Neural cell (in vitro differentiated cells): Measurements from ENCODE around the gene ZNF418. TPM values are rescaled to one million over a fixed set of nuclear protein-coding genes. Genes with fewer than 3 reads are reported as not detected.
"Not testable (repeated sequence)": the region's sequence is repeated elsewhere in the genome, so short reads cannot be mapped to it uniquely, and the experiment has no call there.

Experiments
- H2AFZ ChIP-seq: fragments of 200-600, 300-800 bp; sonication (generic), shearing (Covaris generic); 2 replicates; pipeline ENCODE4 v1.6.0; 2014; ENCODE audit warnings: low read depth, mild to moderate bottlenecking, antibody characterized with exemption, low read length, moderate library complexity
- H3F3A ChIP-seq: fragments of 200-600 bp; shearing (Covaris generic); 2 replicates; pipeline ENCODE4 v1.6.1; 2016; ENCODE audit warnings: mild to moderate bottlenecking, moderate library complexity, mixed read lengths, antibody characterized with exemption, low read length; ENCODE audit not compliant: insufficient read depth, poor library complexity, severe bottlenecking
- H3K27ac ChIP-seq: fragments of 200-600, 300-800 bp; sonication (generic), shearing (Covaris generic); 2 replicates; pipeline ENCODE4 v1.5.1; 2014; ENCODE audit warnings: mild to moderate bottlenecking, low read length, moderate library complexity
- H3K27me3 ChIP-seq: fragments of 300-800, 200-600 bp; sonication (generic), shearing (Covaris generic); 2 replicates; pipeline ENCODE4 v1.6.0; 2014; ENCODE audit warnings: mild to moderate bottlenecking, low read depth, low read length, moderate library complexity; ENCODE audit not compliant: insufficient read depth
- H3K36me3 ChIP-seq: fragments of 300-800, 200-600 bp; sonication (generic), shearing (Covaris generic); 2 replicates; pipeline ENCODE4 v1.5.1; 2014; ENCODE audit warnings: mild to moderate bottlenecking, antibody characterized with exemption, low read length, moderate library complexity; ENCODE audit not compliant: insufficient read depth
- H3K4me2 ChIP-seq: fragments of 300-800, 200-600 bp; sonication (generic), shearing (Covaris generic); 2 replicates; pipeline ENCODE4 v1.6.0; 2014; ENCODE audit warnings: mild to moderate bottlenecking, low read length
- H3K4me3 ChIP-seq: fragments of 300-800, 200-600 bp; sonication (generic), shearing (Covaris generic); 2 replicates; pipeline ENCODE4 v1.5.1; 2014; ENCODE audit warnings: mild to moderate bottlenecking, low read length, moderate library complexity
- H3K79me2 ChIP-seq: fragments of 200-600 bp; shearing (Covaris generic); replicated peaks from 2 replicates; pipeline ENCODE4 v1.6.0; 2014; ENCODE audit warnings: mild to moderate bottlenecking, low read length, moderate library complexity; ENCODE audit not compliant: insufficient read depth
- H3K9ac ChIP-seq: fragments of 300-800, 200-600 bp; sonication (generic), shearing (Covaris generic); 2 replicates; pipeline ENCODE4 v1.6.1; 2016; ENCODE audit warnings: mild to moderate bottlenecking, low read length, mixed read lengths
- H3K9me2 ChIP-seq: fragments of 200-600 bp; shearing (Covaris generic); 2 replicates; pipeline ENCODE4 v1.6.1; 2016; ENCODE audit warnings: mild to moderate bottlenecking, low read length, mixed read lengths; ENCODE audit not compliant: insufficient read depth
- H3K9me3 ChIP-seq: fragments of 200-600, 300-800 bp; sonication (generic), shearing (Covaris generic); 2 replicates; pipeline ENCODE4 v1.6.1; 2016; ENCODE audit warnings: mild to moderate bottlenecking, mixed run types, low read length, moderate library complexity, mixed read lengths
- H4K20me1 ChIP-seq: fragments of 200-600 bp; shearing (Covaris generic); 2 replicates; pipeline ENCODE4 v1.6.1; 2016; ENCODE audit warnings: mild to moderate bottlenecking, mixed run types; ENCODE audit not compliant: insufficient read depth
- EP300 ChIP-seq: fragments of 450-650 bp; conservative IDR thresholded peaks from 2 replicates; pipeline ENCODE4 v1.6.1; 2014; ENCODE audit warnings: antibody characterized with exemption, mild to moderate bottlenecking, moderate library complexity; ENCODE audit not compliant: poor library complexity, severe bottlenecking
- EZH2 ChIP-seq: fragments of 200-600, 300-800 bp; shearing (Covaris generic), sonication (generic); IDR thresholded peaks from 2 replicates; pipeline ENCODE4 v1.6.1; 2014; ENCODE audit warnings: antibody characterized with exemption, low read length, borderline replicate concordance, mild to moderate bottlenecking; ENCODE audit not compliant: insufficient read depth, poor library complexity, severe bottlenecking
- MXI1 ChIP-seq: fragments of 450-650 bp; conservative IDR thresholded peaks from 2 replicates; pipeline ENCODE4 v1.6.1; 2014; ENCODE audit warnings: antibody characterized with exemption, mild to moderate bottlenecking; ENCODE audit not compliant: poor library complexity, severe bottlenecking
- POLR2AphosphoS5 ChIP-seq: IDR thresholded peaks from 2 replicates; pipeline ENCODE4 v1.6.1; 2012
- RAD21 ChIP-seq: fragments of 450-650 bp; conservative IDR thresholded peaks from 2 replicates; pipeline ENCODE4 v1.6.1; 2014; ENCODE audit warnings: antibody characterized with exemption, mild to moderate bottlenecking, moderate library complexity
- SMC3 ChIP-seq: fragments of 450-650 bp; conservative IDR thresholded peaks from 2 replicates; pipeline ENCODE4 v1.6.1; 2014; ENCODE audit warnings: antibody characterized with exemption, mild to moderate bottlenecking, moderate library complexity; ENCODE audit not compliant: poor library complexity
- TAF1 ChIP-seq: IDR thresholded peaks from 2 replicates; pipeline ENCODE4 v1.6.1; 2012; ENCODE audit warnings: low read depth
- polyA plus RNA-seq: library from polyadenylated mRNA; depleted of rRNA; stranded (reverse); fragments of >200 nt; gene quantifications from 2 replicates; pipeline ENCODE4 v1.2.3, GENCODE V29; 2014
- TF ChIP-seq, protein P1 (sequence below): IDR thresholded peaks from 2 replicates; pipeline ENCODE4 v1.6.1; 2012; ENCODE audit warnings: borderline replicate concordance
- TF ChIP-seq, protein P2 (sequence below): fragments of 450-650 bp; IDR thresholded peaks from 2 replicates; pipeline ENCODE4 v1.5.1; 2014; ENCODE audit warnings: antibody characterized with exemption, mild to moderate bottlenecking, moderate library complexity; ENCODE audit not compliant: poor library complexity, severe bottlenecking

Gene ZNF418
- polyA plus RNA-seq, 1 donor from 2014 or later, result 27.6 TPM

DNA sequence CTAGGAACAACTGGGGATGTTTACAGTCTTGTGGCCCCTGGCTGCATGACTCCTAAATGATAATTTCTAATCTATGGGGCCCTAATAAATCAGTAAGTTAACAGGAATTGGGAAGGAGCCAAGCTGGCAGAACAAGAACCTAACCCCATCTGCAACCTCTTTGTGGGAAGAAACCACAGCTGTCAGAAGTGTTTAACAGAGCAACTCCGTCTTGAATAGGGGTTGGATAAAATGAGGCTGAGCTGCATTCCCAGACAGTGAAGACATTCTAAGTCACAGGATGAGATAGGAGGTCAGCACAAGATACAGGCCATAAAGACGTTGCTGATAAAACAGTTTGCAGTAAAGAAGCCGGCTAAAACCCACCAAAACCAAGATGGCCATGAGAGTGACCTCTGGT lies 44.5 kb downstream of the ZNF418 start:
- not testable (repeated sequence) for H3K4me2 ChIP-seq, H3K9me3 ChIP-seq, H3K9ac ChIP-seq, H3K9me2 ChIP-seq, H3K4me3 ChIP-seq, H3K27me3 ChIP-seq, H3K36me3 ChIP-seq, H4K20me1 ChIP-seq, H3F3A ChIP-seq, H2AFZ ChIP-seq, H3K27ac ChIP-seq
- peaks cover 11% of the 10 kb centered on the region for H3K79me2 ChIP-seq

DNA sequence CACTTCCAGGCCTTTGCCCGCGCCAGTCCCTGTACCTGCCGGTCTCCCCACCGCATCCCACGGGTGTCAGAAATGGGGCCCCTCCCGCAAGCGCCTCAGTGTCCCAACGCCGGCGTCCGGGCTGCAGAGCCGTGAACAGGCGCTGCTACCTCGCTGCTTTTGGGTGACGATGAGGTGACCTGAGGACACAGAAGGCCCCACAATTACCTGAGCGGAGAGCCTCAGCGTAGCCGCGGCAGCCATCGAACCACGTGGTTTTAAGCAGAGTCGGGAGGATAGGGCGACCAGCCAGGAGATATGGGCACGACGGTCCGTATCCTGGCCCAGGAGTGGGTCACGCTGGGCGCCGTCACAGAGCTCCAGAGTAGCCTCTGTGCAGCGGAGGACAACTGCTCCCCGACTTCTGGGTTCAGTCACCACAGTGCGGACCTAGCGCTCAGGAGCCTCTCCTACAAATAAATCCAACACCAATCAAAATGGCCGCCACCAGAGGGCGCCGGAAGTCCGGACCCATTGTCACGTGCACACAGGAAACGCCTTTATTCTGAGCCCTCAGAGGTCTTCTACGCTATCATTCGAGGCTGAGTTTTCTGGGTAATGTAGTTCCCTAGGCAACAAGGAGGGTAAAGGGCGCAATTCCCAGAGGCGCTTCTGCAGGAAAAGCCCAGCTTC lies 46.5 kb downstream of the ZNF418 start, which contains the start of gene ZNF814:
ZNF814 (minus strand) TSS at position 478 of the 672 bp plus-strand sequence; CDS start at position 243, 235 bp downstream.
- H3K27me3 ChIP-seq, result no peaks in the 10 kb centered on the region
- no peaks in the 10 kb centered on the region for H4K20me1 ChIP-seq
- H3F3A ChIP-seq, result no peaks in the 10 kb centered on the region
- H3K9me3 ChIP-seq, result no peaks in the 10 kb centered on the region
- TF ChIP-seq RAD21 (peak; percentile 53), EZH2 (no peak), POLR2AphosphoS5 (peak; percentile 84), TAF1 (peak; percentile 82), EP300 (peak; percentile 14), MXI1 (peak; percentile 99), SMC3 (peak; percentile 72)
- TF ChIP-seq, protein P1, sequence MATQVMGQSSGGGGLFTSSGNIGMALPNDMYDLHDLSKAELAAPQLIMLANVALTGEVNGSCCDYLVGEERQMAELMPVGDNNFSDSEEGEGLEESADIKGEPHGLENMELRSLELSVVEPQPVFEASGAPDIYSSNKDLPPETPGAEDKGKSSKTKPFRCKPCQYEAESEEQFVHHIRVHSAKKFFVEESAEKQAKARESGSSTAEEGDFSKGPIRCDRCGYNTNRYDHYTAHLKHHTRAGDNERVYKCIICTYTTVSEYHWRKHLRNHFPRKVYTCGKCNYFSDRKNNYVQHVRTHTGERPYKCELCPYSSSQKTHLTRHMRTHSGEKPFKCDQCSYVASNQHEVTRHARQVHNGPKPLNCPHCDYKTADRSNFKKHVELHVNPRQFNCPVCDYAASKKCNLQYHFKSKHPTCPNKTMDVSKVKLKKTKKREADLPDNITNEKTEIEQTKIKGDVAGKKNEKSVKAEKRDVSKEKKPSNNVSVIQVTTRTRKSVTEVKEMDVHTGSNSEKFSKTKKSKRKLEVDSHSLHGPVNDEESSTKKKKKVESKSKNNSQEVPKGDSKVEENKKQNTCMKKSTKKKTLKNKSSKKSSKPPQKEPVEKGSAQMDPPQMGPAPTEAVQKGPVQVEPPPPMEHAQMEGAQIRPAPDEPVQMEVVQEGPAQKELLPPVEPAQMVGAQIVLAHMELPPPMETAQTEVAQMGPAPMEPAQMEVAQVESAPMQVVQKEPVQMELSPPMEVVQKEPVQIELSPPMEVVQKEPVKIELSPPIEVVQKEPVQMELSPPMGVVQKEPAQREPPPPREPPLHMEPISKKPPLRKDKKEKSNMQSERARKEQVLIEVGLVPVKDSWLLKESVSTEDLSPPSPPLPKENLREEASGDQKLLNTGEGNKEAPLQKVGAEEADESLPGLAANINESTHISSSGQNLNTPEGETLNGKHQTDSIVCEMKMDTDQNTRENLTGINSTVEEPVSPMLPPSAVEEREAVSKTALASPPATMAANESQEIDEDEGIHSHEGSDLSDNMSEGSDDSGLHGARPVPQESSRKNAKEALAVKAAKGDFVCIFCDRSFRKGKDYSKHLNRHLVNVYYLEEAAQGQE, result peak; percentile 72
- TF ChIP-seq, protein P2, sequence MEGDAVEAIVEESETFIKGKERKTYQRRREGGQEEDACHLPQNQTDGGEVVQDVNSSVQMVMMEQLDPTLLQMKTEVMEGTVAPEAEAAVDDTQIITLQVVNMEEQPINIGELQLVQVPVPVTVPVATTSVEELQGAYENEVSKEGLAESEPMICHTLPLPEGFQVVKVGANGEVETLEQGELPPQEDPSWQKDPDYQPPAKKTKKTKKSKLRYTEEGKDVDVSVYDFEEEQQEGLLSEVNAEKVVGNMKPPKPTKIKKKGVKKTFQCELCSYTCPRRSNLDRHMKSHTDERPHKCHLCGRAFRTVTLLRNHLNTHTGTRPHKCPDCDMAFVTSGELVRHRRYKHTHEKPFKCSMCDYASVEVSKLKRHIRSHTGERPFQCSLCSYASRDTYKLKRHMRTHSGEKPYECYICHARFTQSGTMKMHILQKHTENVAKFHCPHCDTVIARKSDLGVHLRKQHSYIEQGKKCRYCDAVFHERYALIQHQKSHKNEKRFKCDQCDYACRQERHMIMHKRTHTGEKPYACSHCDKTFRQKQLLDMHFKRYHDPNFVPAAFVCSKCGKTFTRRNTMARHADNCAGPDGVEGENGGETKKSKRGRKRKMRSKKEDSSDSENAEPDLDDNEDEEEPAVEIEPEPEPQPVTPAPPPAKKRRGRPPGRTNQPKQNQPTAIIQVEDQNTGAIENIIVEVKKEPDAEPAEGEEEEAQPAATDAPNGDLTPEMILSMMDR, result peak; percentile 73
- peak within 1 kb of the TSS; percentile 85 for H3K27ac ChIP-seq
- no peaks in the 10 kb centered on the region for H3K9me2 ChIP-seq
- H3K36me3 ChIP-seq, result no peaks in the 10 kb centered on the region
- H3K4me3 ChIP-seq, result peak within 1 kb of the TSS; percentile 80
- peak within 1 kb of the TSS; percentile 46 for H3K4me2 ChIP-seq
- peak within 1 kb of the TSS; percentile 82 for H3K9ac ChIP-seq
- peaks cover 29% of the 10 kb centered on the region for H3K79me2 ChIP-seq
- H2AFZ ChIP-seq, result peak within 1 kb of the TSS; percentile 61
